ENCODE results near the gene RARRES1. TPM values are rescaled to one million over a fixed set of nuclear protein-coding genes. Genes with fewer than 3 reads are reported as not detected.

Gene RARRES1
- total RNA-seq, 1 experiment from 2014 or later = 0.81 TPM

GRCh38 chr3:158717576-158717975 is 14.7 kb downstream of the RARRES1 start:
- Histone ChIP-seq H3K79me1 (ENCODE audit: insufficient read depth, low read depth, low read length, poor library complexity, severe bottlenecking) (no peaks in the 10 kb centered on the region), H3K27me3 (ENCODE audit: insufficient read depth, low read length) (no peaks in the 10 kb centered on the region), H3K79me2 (ENCODE audit: insufficient read depth, low read length) (no peaks in the 10 kb centered on the region), H3T11ph (ENCODE audit: low read length) (no peak overlapping the region), H2AFZ (ENCODE audit: low read length) (no peak overlapping the region), H3K9me3 (ENCODE audit: control insufficient read depth, low read depth, low read length) (no peaks in the 10 kb centered on the region), H4K20me1 (ENCODE audit: control insufficient read depth, insufficient read depth, insufficient read length) (no peaks in the 10 kb centered on the region), H3K23ac (ENCODE audit: insufficient read length, low read depth, low read length) (no peak overlapping the region), H3K4me1 (ENCODE audit: insufficient read depth, low read length) (no peaks in the 10 kb centered on the region), H3K4me2 (ENCODE audit: insufficient read depth, insufficient read length, low read length) (no peak overlapping the region), H3K27ac (ENCODE audit: insufficient read length, low read depth, low read length) (no peak overlapping the region), H2BK20ac (ENCODE audit: low read depth, low read length, poor library complexity, severe bottlenecking) (no peak overlapping the region), H2BK15ac (ENCODE audit: low read depth, low read length) (no peak overlapping the region), H4K8ac (replicated peaks; ENCODE audit: insufficient read length, low read depth, low read length) (no peak overlapping the region), H3K4ac (ENCODE audit: low read depth, low read length) (no peak overlapping the region), H4K5ac (ENCODE audit: insufficient read length, low read depth, low read length) (no peak overlapping the region), H2BK5ac (ENCODE audit: insufficient read length, low read length) (no peak overlapping the region), H3K18ac (ENCODE audit: insufficient read length, low read depth, low read length) (no peak overlapping the region), H3K56ac (ENCODE audit: insufficient read length, low read depth, low read length) (no peak overlapping the region), H2AK5ac (ENCODE audit: insufficient read length, low read length) (no peak overlapping the region), H2BK120ac (ENCODE audit: low read depth, low read length, poor library complexity, severe bottlenecking) (no peak overlapping the region), H3K23me2 (ENCODE audit: insufficient read length, low read depth, low read length, poor library complexity, severe bottlenecking) (no peaks in the 10 kb centered on the region), H4K91ac (ENCODE audit: insufficient read length, low read depth, low read length) (no peak overlapping the region), H3K9ac (ENCODE audit: extremely low read depth, insufficient read length, low read length) (no peak overlapping the region), H2BK12ac (ENCODE audit: insufficient read length, low read depth, low read length) (no peak overlapping the region), H3K14ac (ENCODE audit: insufficient read depth, low read length) (no peak overlapping the region)
- WGBS (ENCODE audit: extremely low coverage, insufficient read length, low lambda C conversion rate) = no CpG with 5 or more reads among the region's 2 CpGs
- Mint-ChIP-seq H3K36me3 (ENCODE audit: insufficient read depth in 1 of 3, low read depth in 3 of 3) (peaks cover 2 to 10% (median 9%) of the 10 kb centered on the region in 3 experiments), H3K27me3 (ENCODE audit: low read depth) (no peaks in the 10 kb centered on the region), H3K27ac (peak overlapping the region in 1 of 3 experiments; percentile 77; a peak in 3 of 7 replicates), H3K4me1 (peaks cover 8 to 14% of the 10 kb centered on the region in 2 experiments), H3K4me3 (no peak overlapping the region), H3K9me3 (no peaks in the 10 kb centered on the region)
- no peak for DNase-seq
- no peak for TF ChIP-seq CTCF (conservative IDR thresholded peaks at IDR 0.05)

All from H9 (cell line).